HG03460 (cell line): ENCODE results near the gene TMEM215.
"Not testable (repeated sequence)": the region's sequence is repeated elsewhere in the genome, so short reads cannot be mapped to it uniquely, and the experiment has no call there.

Source experiments
- ATAC-seq: cut with Tn5 transposase; IDR thresholded peaks from one replicate; pipeline ENCODE4 v1.9.1; 2021; ENCODE audit not compliant: unreplicated experiment

TMEM215 gene, protein sequence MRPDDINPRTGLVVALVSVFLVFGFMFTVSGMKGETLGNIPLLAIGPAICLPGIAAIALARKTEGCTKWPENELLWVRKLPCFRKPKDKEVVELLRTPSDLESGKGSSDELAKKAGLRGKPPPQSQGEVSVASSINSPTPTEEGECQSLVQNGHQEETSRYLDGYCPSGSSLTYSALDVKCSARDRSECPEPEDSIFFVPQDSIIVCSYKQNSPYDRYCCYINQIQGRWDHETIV

GRCh38 chr9:32783168-32783891 is at the start of gene TMEM215:
TSS of gene TMEM215 (plus strand) at chr9:32783540. CDS start at chr9:32784184, 644 bp downstream.
- no peak for ATAC-seq

GRCh38 chr9:32735476-32735875 is 47.9 kb upstream of the TMEM215 start:
- ATAC-seq = no peak

DNA sequence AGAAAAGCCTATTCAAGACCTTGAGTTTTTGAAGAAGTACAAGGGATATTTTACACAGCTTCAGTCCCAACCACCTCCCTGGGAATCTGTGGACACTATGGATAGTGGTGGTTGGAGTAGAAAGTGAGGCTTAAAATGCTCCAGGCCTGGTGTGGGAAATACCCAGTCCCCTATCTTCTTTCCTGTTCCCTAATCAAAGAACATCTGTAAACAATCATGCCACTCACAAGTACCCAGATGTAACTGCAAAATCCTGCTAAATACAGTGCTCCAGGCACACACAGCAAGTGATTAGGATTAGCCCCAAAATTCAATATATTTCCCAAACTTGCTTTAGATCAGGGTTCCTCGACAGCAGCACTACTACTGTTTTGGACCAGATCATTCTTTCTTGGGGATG is 46.0 kb upstream of the TMEM215 start:
- ATAC-seq = no peak

DNA sequence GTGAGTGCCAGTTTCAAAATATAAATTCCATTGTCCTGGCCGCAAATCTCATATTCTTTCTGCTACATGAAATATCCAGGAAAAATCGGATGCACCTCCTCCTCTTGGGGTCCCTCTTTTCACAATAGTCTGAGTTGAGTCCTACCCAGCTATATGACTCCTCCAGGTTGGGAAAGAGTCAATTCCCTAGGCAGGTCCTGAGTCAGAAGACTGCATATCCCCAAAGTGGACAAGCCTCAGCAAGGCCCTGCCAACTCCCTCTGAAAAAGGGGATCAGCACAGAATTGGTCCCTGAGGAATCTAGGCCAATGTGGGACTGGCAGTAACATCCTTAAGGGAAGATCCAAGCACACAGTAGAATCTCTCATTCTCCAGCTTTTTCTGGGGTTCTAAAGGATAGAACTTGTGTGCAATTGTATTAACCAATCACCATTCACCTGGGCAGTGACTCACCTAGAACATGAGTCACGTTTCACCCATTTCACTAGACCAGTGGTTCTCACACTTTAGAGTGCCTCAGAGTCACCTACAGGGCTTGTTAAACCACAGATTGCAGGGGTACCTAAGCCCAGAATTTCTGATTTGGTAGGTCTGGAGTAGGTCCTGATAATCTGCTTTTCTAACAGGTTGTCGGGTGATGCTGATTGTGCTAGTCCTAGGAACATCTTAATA is 44.7 kb upstream of the TMEM215 start:
- no peak for ATAC-seq

DNA sequence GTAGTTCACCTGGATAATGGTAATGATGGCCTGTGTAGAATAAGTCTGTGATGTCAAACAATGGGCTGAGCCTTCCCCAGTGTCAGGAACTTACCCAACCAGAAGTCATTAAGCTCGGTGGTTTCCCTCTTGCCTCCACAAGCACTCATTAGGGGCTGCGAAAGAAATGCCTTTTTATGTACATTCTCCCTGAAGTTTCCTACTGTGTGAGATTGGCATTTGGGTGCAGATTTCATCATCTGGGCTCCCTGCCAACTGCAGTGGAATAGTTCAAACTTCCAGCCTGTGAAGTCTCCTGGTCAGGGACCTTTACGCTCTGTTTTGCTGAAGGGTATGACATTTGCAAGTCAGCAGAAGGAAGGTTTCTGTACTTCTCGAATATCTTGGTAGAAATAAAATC is 41.6 kb upstream of the TMEM215 start:
- no peak for ATAC-seq

GRCh38 chr9:32742296-32742695 is 41.0 kb upstream of the TMEM215 start:
- no peak for ATAC-seq

DNA sequence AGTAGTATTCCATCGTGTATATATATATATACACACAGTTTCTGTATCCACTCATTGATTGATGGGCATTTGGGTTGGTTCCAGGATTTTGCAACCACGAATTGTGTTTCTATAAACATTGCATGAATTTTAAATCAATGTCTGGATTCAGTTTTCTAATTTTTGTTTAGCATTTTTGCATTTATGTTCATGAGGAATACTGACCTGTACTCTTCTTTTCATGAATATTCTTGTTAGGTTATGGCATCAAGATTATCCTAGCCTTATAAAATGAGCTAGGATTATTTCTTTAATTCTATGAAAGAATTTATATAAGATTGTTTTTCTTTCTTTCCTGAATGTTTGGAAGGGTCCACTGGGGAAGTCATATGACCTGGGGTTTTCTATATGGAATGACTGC is 35.3 kb upstream of the TMEM215 start:
- ATAC-seq = no peak

GRCh38 chr9:32755730-32756129 is 27.6 kb upstream of the TMEM215 start:
- ATAC-seq = no peak

DNA sequence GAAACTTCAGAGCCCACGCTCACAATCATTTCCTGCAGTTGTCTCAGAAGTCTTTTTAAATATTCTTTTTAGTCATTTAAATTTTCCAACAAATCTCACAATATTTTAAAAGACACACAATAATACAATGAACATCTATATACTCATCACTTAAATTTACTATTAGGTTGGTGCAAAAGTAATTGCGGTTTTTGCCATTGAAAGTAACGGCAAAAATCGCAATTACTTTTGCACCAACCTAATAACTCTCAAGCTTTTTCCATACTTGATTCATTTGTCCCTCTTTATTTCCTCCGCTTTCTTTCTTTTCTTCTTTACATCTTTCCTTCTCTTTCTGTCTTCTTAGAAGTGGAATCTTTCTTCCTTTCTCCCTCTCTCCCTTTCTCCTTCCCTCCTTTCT is 19.2 kb upstream of the TMEM215 start:
- no peak for ATAC-seq

DNA sequence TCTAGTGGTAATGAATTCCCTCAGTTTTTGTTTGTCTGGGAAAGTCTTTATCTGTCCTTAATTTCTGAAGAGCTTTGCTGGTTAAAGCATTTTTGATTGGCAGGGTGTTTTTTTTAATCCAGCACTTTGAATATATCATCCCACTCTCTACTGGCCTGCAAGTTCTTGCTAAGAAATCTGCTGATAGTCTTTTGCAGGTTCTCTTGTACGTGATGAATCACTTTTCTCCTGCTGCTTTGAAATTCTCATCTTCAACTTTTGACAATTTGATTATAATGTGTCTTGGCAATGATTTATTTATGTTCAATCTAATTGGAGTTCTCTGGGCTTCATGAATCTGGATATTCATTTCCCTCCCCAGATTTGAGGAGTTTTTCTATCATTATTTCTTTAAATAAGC is 8.1 kb upstream of the TMEM215 start:
- no peak for ATAC-seq

DNA sequence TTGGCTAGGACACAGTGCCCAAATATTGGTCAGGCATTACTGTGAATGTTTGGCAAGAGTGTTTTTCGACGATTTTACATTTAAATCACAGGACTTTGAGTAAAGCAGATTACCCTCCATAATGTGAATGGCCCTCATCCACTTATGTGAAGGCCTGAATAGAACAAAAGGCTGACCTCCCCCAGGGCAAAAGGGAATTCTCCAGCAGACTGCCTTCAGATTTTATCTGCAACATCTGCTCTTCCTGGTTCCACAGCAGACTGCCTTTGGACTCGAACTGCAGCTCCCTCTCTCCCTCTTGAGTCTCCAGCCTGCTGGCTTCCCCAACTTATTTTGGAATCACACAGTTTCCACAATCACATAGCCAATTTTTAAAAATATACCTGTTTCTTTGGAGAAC is 7.1 kb upstream of the TMEM215 start:
- no peak for ATAC-seq

DNA sequence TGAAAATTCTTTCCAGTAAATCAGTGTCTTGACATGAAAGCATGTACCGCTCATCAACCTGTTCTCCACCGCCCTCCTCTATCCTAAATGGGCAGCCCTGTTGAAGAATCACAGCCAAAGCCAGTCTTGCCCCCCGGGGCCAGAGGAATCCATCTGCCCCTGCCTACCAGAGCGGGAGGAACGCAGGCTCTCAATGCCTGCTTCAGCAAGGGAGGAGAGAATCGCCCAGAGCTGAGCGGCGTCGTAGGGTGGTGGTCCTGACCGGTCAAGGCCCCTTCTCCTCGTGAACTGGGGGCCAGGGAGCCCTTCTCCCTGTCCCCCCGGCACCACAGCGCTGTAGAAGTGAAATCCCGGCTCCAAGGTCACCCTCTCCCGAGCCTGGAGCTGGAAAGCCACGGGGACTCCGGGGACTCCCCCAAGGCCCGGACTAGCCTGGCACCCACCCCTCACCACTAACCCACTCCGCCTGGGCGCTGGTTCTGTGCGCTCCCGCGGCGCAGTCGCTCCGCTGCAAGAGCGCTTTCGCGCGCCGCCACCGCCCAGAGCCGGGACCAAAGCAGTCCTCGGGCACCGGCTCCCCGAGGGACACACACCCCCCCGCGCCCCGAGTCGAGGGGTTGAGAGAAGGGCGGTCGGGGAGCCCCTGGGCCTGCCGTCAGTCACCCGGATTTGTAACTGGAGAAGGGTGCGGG is 718 bp upstream of the TMEM215 start:
- no peak for ATAC-seq

DNA sequence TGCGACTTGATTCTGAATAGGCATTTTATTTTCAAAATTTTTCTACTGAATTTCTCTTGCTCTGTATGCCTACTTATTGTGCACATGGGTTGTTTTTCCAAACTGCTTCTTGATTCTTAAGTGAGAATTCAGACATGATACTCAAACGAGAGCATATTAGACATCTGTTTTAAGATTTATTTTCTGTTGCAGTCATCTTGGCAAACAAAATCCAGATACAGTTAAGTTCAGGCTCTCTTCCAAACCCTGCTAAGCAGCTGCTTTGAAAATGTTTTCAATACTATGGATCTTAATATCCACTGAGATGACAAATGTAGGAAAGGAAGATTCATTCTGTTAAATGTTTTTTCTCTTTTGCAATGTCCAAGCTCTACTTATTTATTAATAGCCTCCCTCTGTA is 4.5 kb downstream of the TMEM215 start:
- no peak for ATAC-seq

- ATAC-seq = not testable (repeated sequence)
These were observed 12.7 kb downstream of the TMEM215 start for GRCh38 chr9:32796015-32796414.

DNA sequence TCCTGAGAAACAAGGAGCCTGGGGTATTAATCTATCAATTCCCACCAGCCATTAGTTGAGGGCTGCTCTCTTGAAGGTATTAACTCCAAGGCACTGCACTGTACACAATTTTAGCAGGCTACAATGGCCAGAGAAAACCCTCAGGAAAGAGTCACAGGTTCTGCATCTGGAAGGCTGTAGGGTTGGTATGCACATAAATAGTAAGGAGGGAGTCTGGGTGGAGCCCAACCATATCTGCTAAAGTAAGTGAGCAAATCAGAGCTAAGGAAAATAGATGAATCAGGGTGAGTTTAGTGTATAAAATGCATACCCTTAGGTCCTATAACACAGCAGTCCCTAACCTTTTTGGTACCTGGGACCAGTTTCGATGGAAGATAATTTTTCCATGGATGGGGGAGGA is 18.2 kb downstream of the TMEM215 start:
- ATAC-seq = no peak

DNA sequence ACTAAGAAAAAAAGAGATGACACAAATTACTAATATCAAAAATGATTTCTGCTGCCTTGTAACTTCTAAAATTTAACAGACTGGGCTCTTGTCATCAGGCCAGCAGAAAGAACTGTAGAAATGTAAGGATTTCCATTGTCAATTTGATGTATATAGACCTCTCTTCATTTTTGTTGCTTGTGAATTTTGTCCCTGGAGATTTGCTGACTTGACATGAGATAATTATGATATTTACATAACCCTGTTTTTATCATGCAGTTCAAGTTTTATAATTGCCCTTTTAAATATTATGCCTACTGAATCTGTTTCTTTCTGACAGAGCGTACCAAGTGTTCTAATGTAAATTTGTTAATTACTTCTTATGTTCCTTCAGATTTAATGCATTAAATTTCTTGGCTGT is 23.9 kb downstream of the TMEM215 start:
- ATAC-seq = no peak

DNA sequence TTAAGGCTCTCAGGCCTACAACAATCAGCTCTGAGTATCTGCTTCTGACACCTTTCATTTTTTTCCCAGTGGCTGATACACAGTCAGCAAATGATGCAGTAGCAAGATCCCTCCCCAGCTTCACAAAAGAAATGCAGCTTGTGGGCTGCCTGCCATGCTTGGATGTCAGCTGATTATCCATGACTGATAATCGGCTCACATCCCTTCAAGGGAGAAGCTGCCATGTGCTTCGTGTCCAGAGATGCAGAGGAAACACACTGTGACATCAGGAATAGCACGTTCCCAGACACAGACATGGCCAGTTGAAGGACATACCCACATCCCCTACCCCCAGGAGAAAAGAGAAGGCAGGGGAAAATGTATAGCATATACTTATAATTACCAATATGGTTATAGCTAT is 27.9 kb downstream of the TMEM215 start:
- no peak for ATAC-seq

DNA sequence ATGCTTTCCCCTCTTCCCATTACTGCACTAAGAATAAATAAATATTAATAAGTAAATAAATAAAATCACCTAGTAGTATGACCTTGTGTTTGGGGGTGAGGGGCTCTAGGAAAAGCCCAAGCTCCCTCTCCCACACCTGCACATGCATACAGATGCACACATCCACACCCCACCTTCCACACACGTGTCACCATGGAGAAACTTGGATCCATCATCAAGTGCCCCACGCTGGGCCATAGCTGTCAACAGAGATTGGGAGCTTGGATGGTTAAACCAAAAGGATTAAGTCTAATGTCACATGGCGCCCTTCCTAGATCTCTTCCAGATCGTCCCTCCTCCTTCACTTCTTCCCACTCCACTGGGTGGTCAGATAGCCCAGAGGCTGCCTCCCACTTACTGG is 37.0 kb downstream of the TMEM215 start:
- ATAC-seq = no peak

DNA sequence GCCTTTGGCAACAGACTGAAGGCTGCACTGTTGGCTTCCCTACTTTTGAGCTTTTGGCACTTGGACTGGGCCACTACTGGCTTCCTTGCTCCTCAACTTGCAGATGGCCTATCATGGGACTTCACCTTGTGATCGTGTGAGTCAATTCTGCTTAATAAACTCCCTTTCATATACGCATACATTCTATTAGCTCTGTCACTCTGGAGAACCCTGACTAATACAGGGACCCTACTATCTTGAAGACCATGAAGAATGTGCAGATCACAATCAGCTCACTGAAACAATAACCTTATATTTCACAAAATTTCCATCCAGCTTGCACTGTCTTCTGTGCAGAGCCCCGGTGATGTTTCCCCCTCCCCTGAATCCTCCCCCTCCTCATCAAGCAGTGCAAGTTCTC is 39.8 kb downstream of the TMEM215 start:
- ATAC-seq = no peak

GRCh38 chr9:32823551-32823950 is 40.2 kb downstream of the TMEM215 start:
- no peak for ATAC-seq

- ATAC-seq = no peak
These were observed 41.9 kb downstream of the TMEM215 start for GRCh38 chr9:32825203-32825602.

- no peak for ATAC-seq
These were observed 45.5 kb downstream of the TMEM215 start for GRCh38 chr9:32828861-32829260.
